Measurements from ENCODE around the gene AFG1L.
A peak's percentile ranks its signal among the peaks of the same experiment; 100 is the strongest.
"Not testable (repeated sequence)": the region's sequence is repeated elsewhere in the genome, so short reads cannot be mapped to it uniquely, and the experiment has no call there.

The AFG1L gene

GRCh38 chr6:108555399-108556052, 260.7 kb downstream of the AFG1L start:
- DNase-seq (ENCODE audit: low read depth in 1 of 2, low spot score in 1 of 2): no peak

GRCh38 chr6:108556250-108556649, 261.4 kb downstream of the AFG1L start:
- DNase-seq (ENCODE audit: low read depth in 1 of 2, low spot score in 1 of 2): no peak

DNA sequence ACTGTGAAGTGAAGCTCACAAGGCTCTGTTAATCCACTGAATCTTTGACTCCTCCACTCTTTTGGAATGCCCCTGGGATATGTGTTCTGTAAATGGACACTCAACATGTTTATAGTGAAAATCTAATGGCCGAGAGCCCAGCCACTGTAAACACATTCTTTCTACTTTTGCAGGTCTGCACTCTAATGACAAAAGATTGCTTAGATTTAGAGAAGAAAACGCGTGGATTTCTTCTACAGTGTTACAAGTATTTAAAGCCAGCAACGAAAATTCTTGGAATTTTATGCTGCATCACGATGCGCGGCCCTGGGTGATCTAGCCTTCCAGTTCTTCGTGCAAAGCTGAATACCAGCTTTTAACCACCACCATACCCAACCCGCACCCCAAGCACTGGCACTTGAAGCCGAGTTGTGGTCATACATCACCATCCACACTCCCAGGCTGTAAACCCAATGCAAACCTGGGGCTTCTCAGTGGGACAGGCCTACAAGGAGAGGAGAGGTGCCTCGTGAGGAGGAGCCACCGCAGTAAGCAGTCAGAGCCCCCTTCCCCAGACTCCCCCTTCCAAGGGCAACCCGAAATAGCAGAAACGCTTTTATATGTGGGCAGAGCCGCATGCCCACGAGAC, 262.1 kb downstream of the AFG1L start:
- DNase-seq (ENCODE audit: low read depth in 1 of 2, low spot score in 1 of 2): no peak

DNA sequence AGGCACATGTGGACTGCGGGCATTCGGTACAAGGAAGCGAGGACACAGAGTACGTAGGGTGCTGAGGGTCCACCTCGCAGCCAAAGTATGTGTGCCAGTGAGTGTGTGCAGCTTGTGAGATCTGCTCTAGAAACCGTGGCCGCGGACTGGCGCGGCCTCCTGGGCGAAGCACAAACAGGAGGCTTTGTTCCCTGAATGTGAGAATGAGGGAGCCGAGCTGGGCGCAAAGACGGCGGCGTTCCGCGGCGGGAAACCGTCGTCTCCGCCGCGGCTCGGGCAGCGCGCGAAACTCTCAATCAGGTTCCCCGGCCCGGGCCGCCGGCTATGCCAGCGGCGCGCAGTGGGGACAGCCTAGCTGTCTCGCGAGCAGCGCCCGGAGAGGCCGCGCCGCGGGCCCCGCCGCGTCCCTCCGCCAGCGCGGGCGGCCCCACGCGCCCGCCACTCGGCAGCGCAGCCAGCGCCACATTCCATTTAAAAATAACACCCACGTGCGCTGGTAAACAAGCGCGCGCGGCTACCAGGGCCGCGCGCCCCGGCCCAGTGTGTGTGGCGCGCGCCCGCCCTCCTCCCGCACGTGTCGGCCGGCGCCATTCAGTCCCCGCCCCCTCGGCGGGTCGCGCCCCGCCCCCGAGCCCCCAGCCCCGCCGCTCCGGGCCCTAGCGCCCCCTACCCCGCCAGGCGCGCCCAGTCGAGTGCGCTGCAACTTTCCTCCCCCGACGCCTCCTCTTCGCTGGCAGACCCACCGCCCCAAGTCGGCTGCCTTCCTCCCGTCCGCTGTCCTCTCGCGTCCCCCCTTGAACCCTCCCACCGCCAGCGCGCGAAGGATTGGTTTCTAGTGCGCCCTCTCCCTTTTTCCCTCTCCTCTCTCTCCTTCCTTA, 262.9 kb downstream of the AFG1L start:
- peak; percentile 53 to 76 for DNase-seq (ENCODE audit: low read depth in 1 of 2, low spot score in 1 of 2)

GRCh38 chr6:108558372-108559096, 263.7 kb downstream of the AFG1L start:
- DNase-seq (ENCODE audit: low read depth in 1 of 2, low spot score in 1 of 2): peak; percentile 95

- peak; percentile 75 to 79 for DNase-seq (ENCODE audit: low read depth in 1 of 2, low spot score in 1 of 2)
These were observed 264.4 kb downstream of the AFG1L start for GRCh38 chr6:108559097-108559883.

- no peak for DNase-seq (ENCODE audit: low read depth in 1 of 2, low spot score in 1 of 2)
These were observed 265.1 kb downstream of the AFG1L start for GRCh38 chr6:108559884-108560462.

- peak; percentile 17 to 62 for DNase-seq (ENCODE audit: low read depth in 1 of 2, low spot score in 1 of 2)
These were observed 265.8 kb downstream of the AFG1L start, which contains the start of gene FOXO3 for GRCh38 chr6:108560463-108561308. TSS of gene FOXO3 (plus strand) at chr6:108560917. CDS start at chr6:108561209, 292 bp downstream.

- not testable (repeated sequence) for DNase-seq (ENCODE audit: low read depth in 1 of 2, low spot score in 1 of 2)
These were observed 266.4 kb downstream of the AFG1L start for GRCh38 chr6:108561309-108561647.

- DNase-seq (ENCODE audit: low read depth in 1 of 2, low spot score in 1 of 2): no peak
These were observed 267.1 kb downstream of the AFG1L start for GRCh38 chr6:108561742-108562502.

DNA sequence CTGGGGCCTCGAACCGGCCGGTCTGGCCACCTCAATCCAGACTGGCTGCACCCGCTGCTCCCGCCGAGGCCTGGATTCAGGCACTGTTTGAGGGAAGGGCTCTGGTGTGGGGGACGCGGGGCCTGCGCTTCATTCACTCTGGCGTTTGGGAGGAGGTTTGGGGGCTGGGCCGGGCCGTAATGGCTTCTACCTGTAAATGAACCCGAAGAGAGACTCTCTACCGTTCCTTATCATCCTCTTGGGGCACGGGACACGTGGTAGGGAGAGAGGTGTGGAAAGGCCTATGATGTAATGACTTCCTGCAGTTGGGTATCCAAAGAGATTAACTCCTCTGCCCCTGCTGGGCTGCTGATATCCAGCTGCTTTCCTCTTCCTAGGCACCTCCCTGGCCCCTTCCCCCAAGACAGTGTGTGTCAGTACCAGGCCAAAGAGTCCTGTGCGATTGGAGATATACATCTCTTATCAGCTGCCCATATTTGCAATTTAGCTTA, 267.7 kb downstream of the AFG1L start:
- DNase-seq (ENCODE audit: low read depth in 1 of 2, low spot score in 1 of 2): no peak

GRCh38 chr6:108563292-108563691, 268.4 kb downstream of the AFG1L start:
- DNase-seq (ENCODE audit: low read depth in 1 of 2, low spot score in 1 of 2): no peak

DNA sequence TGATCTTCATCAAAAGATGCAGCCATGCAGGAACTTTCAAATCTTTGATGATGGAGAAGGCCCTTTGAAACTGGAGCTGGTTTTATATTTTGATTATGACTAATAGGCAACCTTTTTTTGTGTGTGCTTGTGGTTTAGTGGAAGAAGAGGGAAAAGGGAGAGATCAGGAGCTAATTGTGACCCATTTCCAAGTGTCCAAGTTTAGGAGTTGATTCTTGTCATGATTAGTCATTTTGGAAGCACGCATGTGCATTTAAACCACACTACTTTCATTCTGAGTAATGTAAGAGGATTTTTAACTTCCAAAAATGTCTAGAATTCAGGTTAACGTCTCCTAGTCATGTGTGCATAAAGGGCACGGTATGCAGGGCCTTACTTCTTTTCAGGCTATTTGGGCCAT, 269.3 kb downstream of the AFG1L start:
- DNase-seq (ENCODE audit: low read depth in 1 of 2, low spot score in 1 of 2): no peak

- DNase-seq (ENCODE audit: low read depth in 1 of 2, low spot score in 1 of 2): no peak
These were observed 270.4 kb downstream of the AFG1L start for GRCh38 chr6:108565091-108565766.

DNA sequence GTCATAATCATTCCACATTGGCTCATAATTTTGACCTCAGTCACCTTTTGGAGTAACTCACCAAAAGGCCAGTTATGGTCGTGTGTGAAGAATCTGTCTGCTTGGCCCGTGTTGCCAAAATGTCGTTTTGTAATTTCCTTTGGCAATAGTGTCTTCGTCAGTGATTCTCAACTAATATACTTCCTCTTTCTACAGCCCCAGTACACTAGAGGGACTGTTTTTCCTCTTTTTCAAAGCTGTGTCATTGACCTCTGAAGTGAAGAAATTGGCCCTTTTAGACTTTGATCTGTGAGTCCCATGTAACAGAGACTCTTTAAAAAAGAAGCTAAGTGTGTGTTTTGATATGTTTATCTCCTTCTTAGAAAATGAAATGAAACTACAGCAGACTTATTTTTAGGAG, 271.0 kb downstream of the AFG1L start:
- DNase-seq (ENCODE audit: low read depth in 1 of 2, low spot score in 1 of 2): no peak

DNA sequence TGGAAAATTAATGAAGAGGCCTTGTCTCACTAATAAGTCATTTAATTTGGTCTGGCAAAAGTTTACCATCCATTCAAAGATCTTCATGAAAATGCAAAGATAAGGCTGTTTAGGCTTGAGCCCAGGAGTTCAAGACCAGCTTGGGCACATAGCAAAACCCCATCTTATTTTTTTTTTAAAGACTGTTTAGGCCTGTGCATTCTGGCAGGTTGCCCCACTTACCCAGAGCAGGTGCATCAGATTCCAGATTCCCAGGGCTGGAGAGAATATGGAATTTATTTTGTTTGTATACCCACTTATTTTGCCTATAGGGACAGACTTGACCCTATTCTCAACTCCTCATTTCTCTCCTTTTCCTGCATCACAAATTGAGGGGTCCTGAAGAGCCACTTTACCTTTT, 271.6 kb downstream of the AFG1L start:
- DNase-seq (ENCODE audit: low read depth in 1 of 2, low spot score in 1 of 2): no peak

- DNase-seq (ENCODE audit: low read depth in 1 of 2, low spot score in 1 of 2): no peak
These were observed 273.2 kb downstream of the AFG1L start for GRCh38 chr6:108568101-108568500.
